GM19328 (cell line): ENCODE measurements around the gene USP20.

Experiments used
- ATAC-seq: cut with Tn5 transposase; IDR thresholded peaks from one replicate; pipeline ENCODE4 v1.9.1; 2021; ENCODE audit warnings: mild to moderate bottlenecking, moderate library complexity; ENCODE audit not compliant: unreplicated experiment

Gene USP20

DNA sequence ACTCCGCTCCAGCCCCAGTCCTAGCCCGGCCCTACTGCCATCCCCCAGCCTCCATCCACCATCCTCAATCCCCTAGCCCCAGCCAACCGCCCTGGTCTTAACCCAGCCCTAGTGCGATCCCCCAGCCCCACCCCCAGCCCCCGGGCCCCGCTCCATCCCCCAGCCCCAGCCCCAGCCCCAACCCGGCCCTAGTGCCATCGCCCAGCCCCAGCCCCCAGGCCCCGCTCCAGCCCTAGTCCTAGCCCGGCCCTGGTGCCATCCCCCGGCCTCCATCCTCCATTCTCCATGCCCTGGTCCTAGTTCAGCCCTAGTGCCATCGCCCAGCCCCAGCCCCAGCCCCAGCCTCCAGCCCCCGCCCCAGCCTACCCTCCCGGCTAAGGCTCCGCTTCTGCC, 11.7 kb upstream of the USP20 start:
- peak; percentile 20 for ATAC-seq

DNA sequence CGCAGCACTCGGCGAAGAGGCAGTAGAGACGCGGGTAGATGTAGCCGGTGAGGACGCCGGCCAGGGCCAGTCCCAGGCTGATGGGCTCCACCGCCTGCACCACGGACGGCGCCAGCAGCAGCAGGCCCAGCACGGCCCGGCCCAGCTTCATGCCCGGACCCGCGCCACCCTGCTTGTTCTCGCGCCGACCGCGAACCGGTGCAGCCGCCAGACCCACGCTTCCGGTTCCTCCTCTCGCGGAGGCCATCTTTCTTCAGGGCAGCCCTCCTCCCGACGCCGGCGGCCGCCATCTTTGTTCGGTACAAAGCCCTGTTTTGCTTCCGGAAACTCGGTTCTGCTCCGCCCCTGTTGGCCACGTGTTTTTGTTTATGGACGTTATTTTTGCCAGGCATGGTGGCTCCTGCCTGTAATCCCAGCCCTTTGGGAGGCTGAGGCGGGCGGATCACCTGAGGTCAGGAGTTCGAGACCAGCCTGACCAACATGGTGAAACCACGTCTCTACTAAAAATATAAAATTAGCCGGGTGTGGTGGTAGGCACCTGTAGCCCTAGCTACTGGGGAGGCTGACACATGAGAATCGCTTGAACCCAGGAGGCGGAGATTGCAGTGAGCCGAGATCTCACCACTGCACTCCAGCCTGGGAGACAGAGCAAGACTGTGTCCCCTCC, 11.2 kb upstream of the USP20 start, which contains the start of gene TOR1A:
TSS of gene TOR1A (minus strand) at position 202 of the 667 bp plus-strand sequence. CDS start at position 151, 51 bp downstream.
- peak; percentile 80 for ATAC-seq

GRCh38 chr9:129826344-129826743, 8.9 kb upstream of the USP20 start:
- ATAC-seq, result no peak

GRCh38 chr9:129826759-129827158, 8.5 kb upstream of the USP20 start:
- ATAC-seq, result no peak

- ATAC-seq, result no peak
Measured at GRCh38 chr9:129828051-129828450, 7.2 kb upstream of the USP20 start.

- ATAC-seq, result no peak
Measured at GRCh38 chr9:129828969-129829368, 6.3 kb upstream of the USP20 start.

- ATAC-seq, result no peak
Measured at GRCh38 chr9:129832982-129833381, 2.3 kb upstream of the USP20 start.

DNA sequence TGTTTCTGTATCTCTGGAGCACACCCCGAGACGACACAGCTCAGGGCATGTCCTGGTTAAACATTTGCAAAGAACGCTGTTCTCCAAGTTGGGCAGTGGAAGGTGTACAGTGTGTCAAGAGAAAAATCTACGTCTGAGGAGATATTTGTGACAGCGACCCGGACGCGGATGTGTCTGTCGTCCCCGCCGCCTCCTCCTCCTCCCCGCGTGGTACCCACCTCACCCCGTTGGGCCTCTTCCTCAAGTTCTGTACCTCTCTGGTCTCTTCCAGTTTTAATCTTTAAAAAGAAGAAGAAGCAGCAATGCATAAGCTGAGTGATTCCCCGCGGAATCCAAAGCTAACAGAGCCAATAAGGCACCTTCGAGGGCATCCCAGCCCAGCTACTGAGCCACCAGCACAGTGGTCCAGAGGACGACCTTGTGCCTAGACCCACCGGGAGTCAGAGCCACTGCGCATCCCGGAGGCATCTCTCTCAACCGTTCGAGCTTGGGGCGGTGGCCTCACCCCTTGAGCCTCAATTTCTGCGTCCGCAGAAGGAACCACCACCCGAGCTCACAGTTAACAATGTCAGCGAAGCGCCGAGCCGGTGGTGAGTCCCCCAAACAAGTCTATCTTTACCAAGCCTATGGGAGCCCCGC, 650 bp upstream of the USP20 start:
- ATAC-seq, result peak; percentile 19

DNA sequence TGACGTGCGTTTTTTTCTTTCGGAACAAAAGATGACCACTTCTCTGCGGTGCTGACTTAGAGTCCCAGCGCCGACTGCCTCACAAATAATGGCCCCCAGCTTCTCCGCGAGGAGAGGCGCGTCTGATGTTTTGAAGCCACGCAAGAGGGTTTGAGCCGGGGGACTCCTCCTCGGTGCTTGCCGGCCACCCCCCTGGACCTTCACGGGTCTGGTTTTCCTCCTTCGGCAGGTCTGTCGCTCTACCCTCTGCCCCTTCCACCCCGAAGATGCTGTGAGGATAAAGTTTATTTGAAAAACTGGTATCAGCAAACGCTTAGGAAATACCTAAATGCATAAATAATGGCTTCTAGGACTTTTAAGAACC, 584 bp downstream of the USP20 start:
- ATAC-seq, result no peak

DNA sequence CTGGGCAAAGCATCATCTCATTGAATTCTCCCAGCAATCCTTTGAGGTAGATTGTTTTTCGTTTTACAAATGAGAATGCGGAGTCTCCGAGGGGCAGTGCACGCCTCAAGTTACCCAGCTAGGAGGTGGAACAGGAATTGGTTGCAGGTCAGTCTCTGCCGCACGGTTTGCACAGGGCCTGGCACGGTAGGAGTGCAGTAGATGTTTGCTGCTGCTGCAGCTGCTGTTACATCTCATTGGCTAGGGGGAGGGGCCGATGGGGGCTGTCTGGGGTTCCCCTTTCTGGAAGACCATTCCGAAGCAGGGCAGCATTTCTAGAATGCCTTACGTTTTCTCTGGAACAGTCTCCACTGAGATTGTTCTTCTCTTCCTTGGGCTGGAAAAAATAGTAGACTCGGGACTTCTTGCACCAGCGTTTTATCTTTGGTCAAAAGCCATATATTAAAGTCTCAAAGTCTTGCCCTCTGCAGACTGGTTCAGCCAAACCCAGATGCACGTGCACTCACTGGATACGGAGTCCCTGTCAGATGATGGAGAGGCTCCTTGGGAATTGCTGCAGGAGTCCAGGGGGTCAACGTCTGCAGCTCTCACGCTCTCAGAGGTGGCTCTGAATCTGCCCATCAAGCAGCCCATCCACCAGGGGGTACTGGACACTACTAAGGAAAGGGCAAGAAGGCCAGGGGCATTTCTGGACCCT, 1.2 kb downstream of the USP20 start:
- no peak for ATAC-seq

DNA sequence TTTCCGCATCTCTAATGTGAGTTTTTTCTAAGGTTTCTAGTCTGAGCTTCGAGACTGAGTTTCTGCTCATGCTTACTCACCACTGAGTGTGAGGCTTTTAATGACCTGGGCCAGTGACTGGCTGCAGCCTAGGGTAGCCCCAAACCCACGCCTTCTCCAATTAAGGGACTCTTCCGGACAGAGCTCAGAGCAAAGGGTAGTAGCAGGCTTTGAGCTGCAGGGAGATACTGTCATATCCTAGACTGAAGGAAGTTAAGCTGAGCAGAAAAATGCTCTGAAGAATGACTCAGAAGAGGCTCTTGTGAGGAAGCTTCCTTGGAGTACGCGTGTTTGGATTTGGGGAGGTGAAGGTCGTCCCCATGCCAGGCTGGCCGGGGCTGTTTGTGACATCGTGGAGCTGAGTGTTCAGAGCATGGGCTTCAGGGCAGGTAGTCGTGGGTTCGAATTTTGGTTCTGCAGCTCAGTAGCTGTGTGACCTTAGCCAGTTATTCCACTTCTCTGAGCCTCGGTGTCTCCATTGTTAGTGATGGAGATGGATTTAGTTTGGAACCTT, 3.5 kb downstream of the USP20 start:
- no peak for ATAC-seq

DNA sequence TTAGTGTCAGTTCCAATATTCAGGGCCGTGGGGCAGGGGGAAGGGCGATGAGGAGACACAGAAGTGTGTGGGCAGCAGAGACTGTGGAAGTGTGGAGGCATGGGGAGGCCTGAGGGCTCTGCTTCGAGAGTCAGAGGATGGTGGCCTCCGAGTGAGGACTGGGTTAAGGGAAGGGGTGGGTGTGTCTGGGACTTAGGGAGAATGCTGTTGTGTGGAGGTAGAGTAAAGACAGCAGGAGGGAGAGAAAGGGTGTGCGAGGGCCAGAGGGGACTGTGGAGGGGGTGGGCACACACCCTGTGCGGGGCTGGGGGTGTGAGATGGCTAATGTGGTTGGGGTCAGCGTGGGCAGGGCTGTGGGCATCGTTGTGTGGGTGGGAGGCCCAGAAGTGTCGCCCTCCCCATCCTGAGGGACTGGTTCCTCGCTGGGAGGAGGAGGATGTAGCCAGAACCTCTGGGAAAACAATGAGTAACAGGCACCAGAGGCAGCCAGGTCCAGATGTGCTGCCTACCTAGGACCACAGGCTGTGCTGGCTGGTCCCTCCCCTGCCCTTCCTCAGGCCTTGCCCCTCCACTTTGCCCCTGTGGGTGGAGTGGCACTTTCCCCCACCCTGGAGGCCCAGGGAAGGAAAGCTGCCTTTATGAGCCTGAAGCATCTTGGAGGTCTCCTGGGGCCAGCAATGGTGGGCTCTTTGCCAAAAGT, 4.2 kb downstream of the USP20 start:
- no peak for ATAC-seq

GRCh38 chr9:129840034-129840433, 4.8 kb downstream of the USP20 start:
- no peak for ATAC-seq

DNA sequence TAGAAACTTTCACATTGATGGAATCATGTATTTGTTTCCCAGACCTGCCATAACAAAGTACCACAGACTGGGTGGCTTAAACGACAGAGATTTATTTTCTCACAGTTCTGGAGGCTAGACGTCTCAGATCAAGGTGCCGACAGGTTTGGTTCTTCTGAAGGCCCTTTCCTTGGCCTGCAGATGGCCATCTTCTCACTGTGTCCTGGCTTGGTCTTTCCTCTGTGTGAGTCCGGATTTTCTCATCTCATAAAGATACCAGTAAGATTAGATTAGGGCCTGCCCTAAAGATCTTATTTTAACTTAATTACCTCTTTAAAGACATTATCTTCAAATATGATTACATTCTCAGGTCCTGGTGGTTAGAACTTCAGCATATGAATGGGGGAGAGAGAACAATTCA, 5.8 kb downstream of the USP20 start:
- no peak for ATAC-seq

DNA sequence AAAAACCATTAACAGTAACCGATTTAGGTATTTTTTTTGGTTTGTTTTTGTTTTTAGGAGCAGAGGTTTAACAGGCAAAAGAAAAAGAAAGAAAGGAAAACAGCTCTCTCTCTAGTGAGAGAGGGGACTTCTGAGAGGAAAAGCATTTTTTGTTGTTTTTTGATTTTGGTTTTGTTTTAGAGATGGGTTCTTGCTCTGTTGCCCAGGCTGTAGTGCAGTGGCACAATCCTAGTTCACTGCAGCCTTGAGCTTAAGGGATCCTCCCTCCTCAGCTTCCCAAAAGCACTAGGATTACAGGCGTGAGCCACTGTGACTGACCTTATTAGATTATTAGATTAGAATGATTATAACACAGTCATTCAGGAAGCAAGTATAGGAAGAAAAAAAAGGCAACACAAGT, 10.1 kb downstream of the USP20 start:
- ATAC-seq, result no peak

DNA sequence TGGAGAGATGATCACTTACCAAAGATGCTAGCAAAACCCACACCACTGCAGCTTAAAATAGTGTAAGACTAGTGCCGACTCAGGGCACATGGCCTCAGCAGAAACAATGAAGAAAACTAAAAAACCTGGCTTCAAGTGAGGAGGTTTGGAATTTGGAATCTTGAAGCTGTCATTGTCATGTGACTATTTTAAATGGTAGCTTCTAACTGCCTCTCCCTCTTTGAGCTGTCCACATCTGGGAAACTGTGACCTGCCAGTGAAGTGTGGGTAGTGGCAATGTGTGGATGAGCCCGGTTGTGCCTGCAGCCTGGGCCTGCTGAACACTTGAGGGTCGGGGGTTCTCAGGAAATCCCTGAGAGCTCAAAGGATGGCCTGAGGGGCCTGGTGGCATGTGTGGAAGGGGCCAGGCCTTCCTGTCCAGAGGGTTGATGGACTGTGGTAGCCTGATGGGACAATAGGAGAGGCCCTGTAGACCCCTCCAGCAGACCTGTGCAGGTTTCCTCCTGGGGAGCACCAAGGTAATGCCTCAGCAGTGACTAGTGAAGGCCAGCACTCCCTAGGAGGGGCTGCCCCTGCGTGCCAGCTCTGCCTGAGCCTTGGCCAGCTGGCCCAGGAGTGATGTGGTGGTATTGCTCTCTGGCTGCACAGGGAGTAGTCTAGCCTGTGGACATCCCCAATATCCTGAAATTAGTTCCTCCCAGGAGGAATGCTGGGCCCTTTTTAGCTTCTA, 13.6 kb downstream of the USP20 start:
- ATAC-seq, result no peak

GRCh38 chr9:129849901-129850300, 14.6 kb downstream of the USP20 start:
- no peak for ATAC-seq

GRCh38 chr9:129850821-129851550, 15.7 kb downstream of the USP20 start:
- no peak for ATAC-seq

DNA sequence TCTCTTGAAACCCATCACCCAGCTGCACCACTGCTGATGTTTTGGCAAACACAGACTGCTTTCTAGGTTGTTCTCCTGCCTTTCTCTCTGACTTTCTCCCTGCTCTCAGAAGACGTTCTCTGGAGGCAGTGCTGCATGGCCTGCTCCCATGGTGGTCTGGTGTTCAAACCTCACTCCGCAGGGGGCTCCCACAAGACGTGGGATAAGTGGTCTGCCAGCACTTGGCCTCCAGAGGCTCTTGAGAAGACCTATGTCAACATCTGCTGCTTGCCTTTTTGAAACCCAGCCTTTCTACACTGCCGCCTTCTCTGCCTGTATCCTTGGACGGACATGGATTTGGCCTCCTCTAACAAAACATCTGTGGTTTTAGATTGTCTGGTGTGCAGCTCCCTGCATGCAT, 16.6 kb downstream of the USP20 start:
- no peak for ATAC-seq

- no peak for ATAC-seq
Measured at GRCh38 chr9:129852579-129852978, 17.3 kb downstream of the USP20 start.
